ENCODE results near the gene HDAC4. TPM values are rescaled to one million over a fixed set of nuclear protein-coding genes. Genes with fewer than 3 reads are reported as not detected.

HDAC4 gene
- total and polyA plus RNA-seq, 2 experiments from 2014 or later: 8.1 to 41.8 TPM

GRCh38 chr2:239247401-239248245 lies 153.2 kb downstream of the HDAC4 start (continued):
- TF ChIP-seq ZNF462 (CRISPR knock-in tag; IDR thresholded peaks at IDR 0.05): no peak
- TF ChIP-seq ZNF114 (CRISPR knock-in tag; IDR thresholded peaks at IDR 0.05): no peak
- TF ChIP-seq STAT1 (IDR thresholded peaks at IDR 0.05; ENCODE audit: unreplicated experiment): no peak
- no peak for TF ChIP-seq CTCF (conservative IDR thresholded peaks at IDR 0.05; ENCODE audit: low read depth in 2 of 2)

- peaks cover 62% of the 10 kb centered on the region for H3K4me1 Mint-ChIP-seq
- Histone ChIP-seq H3K4me2 (no peak overlapping the region), H3K4me1 (ENCODE audit: insufficient read depth) (peaks cover 7% of the 10 kb centered on the region)
- TF ChIP-seq STAT1 (IDR thresholded peaks at IDR 0.05; ENCODE audit: unreplicated experiment): no peak
- no peak for TF ChIP-seq CREB1 (CRISPR knock-in tag; IDR thresholded peaks at IDR 0.05; ENCODE audit: low read depth)
- TF ChIP-seq EZH2 (IDR thresholded peaks at IDR 0.05; ENCODE audit: low read depth, unreplicated experiment): no peak
- no peak for TF ChIP-seq REST (IDR thresholded peaks at IDR 0.05; ENCODE audit: unreplicated experiment)
- TF ChIP-seq ZNF114 (CRISPR knock-in tag; IDR thresholded peaks at IDR 0.05): no peak
- no peak for TF ChIP-seq ZNF331 (CRISPR knock-in tag; IDR thresholded peaks at IDR 0.05; ENCODE audit: low read depth)
- TF ChIP-seq NANOG (IDR thresholded peaks at IDR 0.05; ENCODE audit: borderline replicate concordance): no peak
These were observed 154.1 kb downstream of the HDAC4 start for GRCh38 chr2:239246723-239247122.

More at GRCh38 chr2:239246723-239247122, 154.1 kb downstream of the HDAC4 start:
- Histone ChIP-seq H3K9me2 (ENCODE audit: insufficient read depth) (no peaks in the 10 kb centered on the region), H3K36me3 (ENCODE audit: insufficient read depth) (no peaks in the 10 kb centered on the region), H3K27me3 (ENCODE audit: insufficient read depth) (no peaks in the 10 kb centered on the region), H4K20me1 (replicated peaks; ENCODE audit: insufficient read depth) (peaks cover 18% of the 10 kb centered on the region), H3F3A (replicated peaks; ENCODE audit: low read depth) (no peaks in the 10 kb centered on the region), H3K79me2 (replicated peaks; ENCODE audit: insufficient read depth) (peaks cover 89% of the 10 kb centered on the region), H3K27ac (ENCODE audit: low read depth) (no peak overlapping the region; the same call in 1 of the 2 replicates), H3K4me3 (no peak overlapping the region), H2AFZ (no peak overlapping the region)
- Mint-ChIP-seq H3K4me3 (no peak overlapping the region), H3K27ac (no peak overlapping the region), H3K9me3 (no peaks in the 10 kb centered on the region), H3K27me3 (ENCODE audit: insufficient read depth, low read depth, poor library complexity) (peaks cover 21% of the 10 kb centered on the region), H3K36me3 (ENCODE audit: low read depth) (no peaks in the 10 kb centered on the region)
- ATAC-seq: peak; percentile 7; the same call in 2 of the 3 replicates
- no peak for DNase-seq (ENCODE audit: low spot score)

All from GM23338 (cell line).